HCT116 (cell line): ENCODE results near the gene NFE2L2. TPM values are rescaled to one million over a fixed set of nuclear protein-coding genes. Genes with fewer than 3 reads are reported as not detected.

ENCODE experiments used
- ATAC-seq: fragments of 200-7000 bp; cut with Tn5 transposase; 2 replicates; pipeline ENCODE4 v1.9.1; 2020; ENCODE audit warnings: mild to moderate bottlenecking, moderate library complexity
- BruUV-seq: library from RNA; stranded (reverse); fragments of 400-500 nt; replicated peaks from 2 replicates; lab custom pipeline; 2021; lab: Mats Ljungman, UMichigan
- CTCF ChIA-PET: fragments of 300-600 bp; sonication (Branson Sonifier 250); formaldehyde crosslinking; loops from one replicate; lab custom pipeline; 2021; ENCODE audit warnings: antibody characterized with exemption; lab: Charles Lee
- POLR2A ChIA-PET: fragments of 300-600, 350-600 bp; sonication (Branson Sonifier 250); formaldehyde crosslinking; loops from one replicate; lab custom pipeline; 2021; ENCODE audit warnings: antibody characterized with exemption; lab: Charles Lee
- RAD21 ChIA-PET, 2 experiments: fragments of 300-600 bp; sonication (Branson Sonifier 250); formaldehyde crosslinking; loops; one replicate each; lab custom pipeline; 2023; ENCODE audit warnings: low total read pairs in 2 of 2; ENCODE audit not compliant: uncharacterized antibody in 2 of 2, unreplicated experiment in 2 of 2, low non-redundant PET in 1 of 2; lab: Charles Lee
- DNase-seq: peaks from one replicate; pipeline ENCODE4 v3.0.0-alpha.2; 2010; ENCODE audit warnings: low read depth, low spot score
- H2AFZ ChIP-seq: fragments of 200-600 bp; shearing (Covaris generic), sonication (generic); 2 replicates; pipeline ENCODE4 v1.6.1; 2017; ENCODE audit warnings: low read depth, mixed run types, mixed read lengths, antibody characterized with exemption, low read length; ENCODE audit not compliant: poor library complexity, severe bottlenecking
- H3K27ac ChIP-seq: 2 replicates; pipeline ENCODE4 v1.5.1; 2012; ENCODE audit warnings: low read depth, low read length
- H3K27me3 ChIP-seq: fragments of 200-600 bp; sonication (generic); 2 replicates; pipeline ENCODE4 v1.6.1; 2016; ENCODE audit warnings: mixed run types, low read length, mixed read lengths; ENCODE audit not compliant: insufficient read depth
- H3K36me3 ChIP-seq, 2 experiments: fragments of 200-500 bp in 1 of 2; fragments of 200-600 bp in 1 of 2; sonication (Bioruptor generic) in 1 of 2; sonication (generic) in 1 of 2; 2 replicates each; pipeline versions ENCODE4 v1.5.1 to v1.6.1; 2014 to 2016; ENCODE audit warnings: low read length in 2 of 2, inconsistent platforms in 1 of 2, mixed read lengths in 1 of 2, mixed run types in 1 of 2; ENCODE audit not compliant: insufficient read depth in 2 of 2, control insufficient read depth in 1 of 2
- H3K4me1 ChIP-seq, 2 experiments: fragments of 200-600 bp in 1 of 2; sonication (generic) in 1 of 2; 2 replicates each; pipeline versions ENCODE4 v1.5.1 to v1.6.1; 2012 to 2017; ENCODE audit warnings: low read length in 2 of 2, inconsistent platforms in 1 of 2, mild to moderate bottlenecking in 1 of 2, mixed read lengths in 1 of 2, mixed run types in 1 of 2, moderate library complexity in 1 of 2; ENCODE audit not compliant: insufficient read depth in 2 of 2, control insufficient read depth in 1 of 2
- H3K4me2 ChIP-seq: fragments of 200-600 bp; sonication (generic); 2 replicates; pipeline ENCODE4 v1.6.1; 2017; ENCODE audit warnings: mixed run types, low read length, mixed read lengths
- H3K4me3 ChIP-seq, 2 experiments: fragments of 200-600 bp in 1 of 2; sonication (generic) in 1 of 2; replicated peaks in 1 of 2; 2 replicates each; pipeline ENCODE4 v1.5.1; 2011 to 2016; ENCODE audit warnings: low read length in 2 of 2, control low read depth in 1 of 2, low read depth in 1 of 2, mild to moderate bottlenecking in 1 of 2, mixed read lengths in 1 of 2, mixed run types in 1 of 2
- H3K79me2 ChIP-seq: fragments of 200-600 bp; sonication (generic); 2 replicates; pipeline ENCODE4 v1.6.1; 2017; ENCODE audit warnings: mild to moderate bottlenecking, mixed run types, low read length, moderate library complexity, mixed read lengths; ENCODE audit not compliant: insufficient read depth
- H3K9ac ChIP-seq: fragments of 200-600 bp; sonication (generic); 2 replicates; pipeline ENCODE4 v1.6.1; 2016; ENCODE audit warnings: low read length, mixed read lengths
- H3K9me2 ChIP-seq: fragments of 200-600 bp; sonication (generic), shearing (Covaris generic); 2 replicates; pipeline ENCODE4 v1.6.1; 2017; ENCODE audit warnings: mixed run types, mild to moderate bottlenecking, moderate library complexity; ENCODE audit not compliant: insufficient read depth
- H3K9me3 ChIP-seq, 2 experiments: fragments of 200-500 bp in 1 of 2; fragments of 200-600 bp in 1 of 2; sonication (Bioruptor generic) in 1 of 2; sonication (generic) in 1 of 2; 2 replicates each; pipeline ENCODE4 v1.6.1; 2014 to 2017; ENCODE audit warnings: low read length in 2 of 2, mixed read lengths in 2 of 2, inconsistent platforms in 1 of 2, low read depth in 1 of 2, mild to moderate bottlenecking in 1 of 2, mixed run types in 1 of 2, moderate library complexity in 1 of 2; ENCODE audit not compliant: control insufficient read depth in 1 of 2, insufficient read depth in 1 of 2
- H4K20me1 ChIP-seq: fragments of 200-600 bp; sonication (generic), shearing (Covaris generic); 2 replicates; pipeline ENCODE4 v1.6.1; 2017; ENCODE audit warnings: mixed run types, mild to moderate bottlenecking, moderate library complexity; ENCODE audit not compliant: insufficient read depth
- CEBPB ChIP-seq: IDR thresholded peaks from 2 replicates; pipeline ENCODE4 v1.6.1; 2012; ENCODE audit warnings: low read depth
- EZH2phosphoT487 ChIP-seq: fragments of 200-600 bp; IDR thresholded peaks from 2 replicates; pipeline ENCODE4 v1.6.1; 2018; ENCODE audit warnings: antibody characterized with exemption, borderline replicate concordance
- FOSL1 ChIP-seq: IDR thresholded peaks from 2 replicates; pipeline ENCODE4 v1.6.1; 2012; ENCODE audit warnings: low read depth
- JUND ChIP-seq: IDR thresholded peaks from 2 replicates; pipeline ENCODE4 v1.6.1; 2012
- SIN3A ChIP-seq: IDR thresholded peaks from 2 replicates; pipeline ENCODE4 v1.6.1; 2012; ENCODE audit warnings: low read depth
- SP1 ChIP-seq: IDR thresholded peaks from 2 replicates; pipeline ENCODE4 v1.6.1; 2012; ENCODE audit warnings: low read depth
- SRF ChIP-seq: IDR thresholded peaks from 2 replicates; pipeline ENCODE4 v1.6.1; 2012; ENCODE audit warnings: low read depth
- TCF7L2 ChIP-seq: IDR thresholded peaks from 2 replicates; pipeline ENCODE4 v1.7.0; 2011; ENCODE audit warnings: borderline replicate concordance, inconsistent platforms; ENCODE audit not compliant: insufficient read depth, insufficient read length; ENCODE audit errors: extremely low read depth
- intact Hi-C: fragments of 100-400 bp; cut with micrococcal nuclease; formaldehyde crosslinking; loops from 2 replicates; pipeline ENCODE4 v1.10.0; 2022
- total RNA-seq: library from RNA; stranded (reverse); gene quantifications from one replicate; pipeline ENCODE4 v1.2.1, GENCODE V29; 2021; ENCODE audit not compliant: unreplicated experiment
- TF ChIP-seq, protein P1 (sequence below): IDR thresholded peaks from 2 replicates; pipeline ENCODE4 v1.6.1; 2012
- TF ChIP-seq, protein P2 (sequence below): IDR thresholded peaks from 2 replicates; pipeline ENCODE4 v1.6.1; 2012

NFE2L2 gene
- total RNA-seq, 1 experiment from 2014 or later: 106 TPM

DNA sequence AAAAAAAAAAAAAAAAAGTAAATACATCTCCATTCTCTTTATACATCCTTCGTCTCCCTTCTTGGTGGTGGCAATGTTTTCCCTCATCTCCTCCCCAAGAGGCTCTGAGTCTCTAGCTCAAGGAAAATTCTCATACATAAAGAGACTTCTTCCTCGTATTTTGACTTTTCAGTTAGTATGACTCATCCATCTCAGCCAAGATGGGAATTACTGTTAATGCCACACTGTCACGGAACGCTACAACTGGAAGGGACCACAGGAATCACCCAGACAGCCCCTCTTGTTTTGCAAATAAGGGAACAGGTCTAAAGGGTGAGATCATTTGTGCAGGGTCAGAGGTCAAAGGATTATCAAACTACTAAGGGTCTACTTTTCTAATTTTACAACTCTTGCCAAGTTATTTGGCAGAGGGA, 19.5 kb downstream of the NFE2L2 start:
- intact Hi-C loops: loop anchor here (1.0 kb wide), 1 partner anchor 18 kb away; no protein-coding TSS in a partner anchor
- Histone ChIP-seq H3K4me3 (peak overlapping the region in 1 of 2 experiments; percentile 12; a peak in 1 of 4 replicates), H4K20me1 (0 out of 2 replicates have a peak, but pooled peaks cover 3% of the 10 kb centered on the region), H3K9ac (peak overlapping the region; percentile 53), H3K4me1 (peaks cover 70 to 97% of the 10 kb centered on the region in 2 experiments), H3K9me2 (no peaks in the 10 kb centered on the region), H3K9me3 (no peaks in the 10 kb centered on the region), H3K4me2 (peak overlapping the region; percentile 73), H3K36me3 (no peaks in the 10 kb centered on the region), H3K27me3 (no peaks in the 10 kb centered on the region), H2AFZ (no peak overlapping the region), H3K79me2 (peaks cover 100% of the 10 kb centered on the region), H3K27ac (peak overlapping the region; percentile 81)
- TF ChIP-seq SP1: peak; percentile 66
- TF ChIP-seq CEBPB: peak; percentile 45
- TF ChIP-seq TCF7L2: no peak
- TF ChIP-seq SRF: 0 out of 2 replicates have a peak, but pooled peaks have one; percentile 24
- no peak for TF ChIP-seq SIN3A
- TF ChIP-seq JUND: peak; percentile 72
- TF ChIP-seq FOSL1: peak; percentile 77
- TF ChIP-seq, protein P1, sequence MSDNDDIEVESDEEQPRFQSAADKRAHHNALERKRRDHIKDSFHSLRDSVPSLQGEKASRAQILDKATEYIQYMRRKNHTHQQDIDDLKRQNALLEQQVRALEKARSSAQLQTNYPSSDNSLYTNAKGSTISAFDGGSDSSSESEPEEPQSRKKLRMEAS: no peak; the same call in 1 of the 2 replicates
- RAD21 ChIA-PET: no interaction called here
- POLR2A ChIA-PET: interaction anchor here (1.0 to 2.0 kb wide), 4 partner anchors 10 to 80 kb away, joined by 3 to 8 read pairs (median 4); partner anchors contain the start of gene HNRNPA3
- peak; percentile 64 for ATAC-seq
- DNase-seq: peak; percentile 64
- no TSS peak for BruUV-seq
- CTCF ChIA-PET: interaction anchor here (1.2 to 3.4 kb wide), 3 partner anchors 10 to 80 kb away, joined by 4 to 22 read pairs (median 5); no protein-coding TSS in a partner anchor

DNA sequence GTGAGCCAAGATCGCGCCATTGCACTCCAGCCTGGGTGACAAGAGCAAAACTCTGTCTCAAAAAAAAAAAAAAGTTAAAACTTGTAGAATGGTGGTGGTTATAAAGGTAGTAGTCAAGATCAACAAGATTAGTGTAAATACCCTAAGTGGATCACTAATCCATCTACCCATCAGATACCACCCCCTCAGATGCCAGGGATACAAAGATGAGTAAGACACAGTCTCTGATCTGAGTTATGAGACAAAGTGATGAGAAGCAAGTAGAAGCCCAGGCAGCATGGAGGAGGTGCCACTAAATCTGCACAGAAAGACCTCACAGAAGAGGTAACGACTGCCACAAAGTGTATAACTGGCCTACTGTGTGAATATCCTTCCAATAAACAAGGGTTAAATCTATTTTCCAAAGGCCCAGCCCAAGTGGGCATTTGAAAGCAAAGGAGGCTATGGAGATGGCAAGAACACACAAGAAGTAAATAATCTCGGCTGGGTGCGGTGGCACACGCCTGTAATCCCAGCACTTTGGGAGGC, 20.2 kb downstream of the NFE2L2 start:
- Histone ChIP-seq H4K20me1 (no peaks in the 10 kb centered on the region), H3K9me2 (no peaks in the 10 kb centered on the region), H3K79me2 (peaks cover 100% of the 10 kb centered on the region), H3K4me1 (peaks cover 73 to 95% of the 10 kb centered on the region in 2 experiments), H3K36me3 (no peaks in the 10 kb centered on the region), H3K27me3 (no peaks in the 10 kb centered on the region), H3K4me2 (peak overlapping the region; percentile 73), H3K4me3 (no peak overlapping the region), H3K9ac (peak overlapping the region; percentile 53), H2AFZ (no peak overlapping the region), H3K9me3 (no peaks in the 10 kb centered on the region), H3K27ac (peak overlapping the region; percentile 81)
- ChIA-PET POLR2A (interaction anchor here (1.0 to 2.0 kb wide), 5 partner anchors 11 to 79 kb away, joined by 3 to 8 read pairs (median 5); partner anchors contain the start of genes HNRNPA3 and NFE2L2), RAD21 (no interaction called here), CTCF (interaction anchor here (1.2 to 3.4 kb wide), 2 partner anchors 10 to 79 kb away, joined by 4 to 22 read pairs; no protein-coding TSS in a partner anchor)
- BruUV-seq: no TSS peak
- no peak for TF ChIP-seq EZH2phosphoT487
- TF ChIP-seq, protein P2, sequence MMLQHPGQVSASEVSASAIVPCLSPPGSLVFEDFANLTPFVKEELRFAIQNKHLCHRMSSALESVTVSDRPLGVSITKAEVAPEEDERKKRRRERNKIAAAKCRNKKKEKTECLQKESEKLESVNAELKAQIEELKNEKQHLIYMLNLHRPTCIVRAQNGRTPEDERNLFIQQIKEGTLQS: no peak
- no peak for ATAC-seq
- intact Hi-C loops: no loop called here
- no peak for DNase-seq
